GM19397 (cell line): Measurements from ENCODE around the gene GAGE12G.
"Not testable (repeated sequence)": the region's sequence is repeated elsewhere in the genome, so short reads cannot be mapped to it uniquely, and the experiment has no call there.

Experiments
- ATAC-seq: cut with Tn5 transposase; IDR thresholded peaks from one replicate; pipeline ENCODE4 v1.9.1; 2021; ENCODE audit warnings: mild to moderate bottlenecking, moderate library complexity; ENCODE audit not compliant: unreplicated experiment

Gene GAGE12G, protein sequence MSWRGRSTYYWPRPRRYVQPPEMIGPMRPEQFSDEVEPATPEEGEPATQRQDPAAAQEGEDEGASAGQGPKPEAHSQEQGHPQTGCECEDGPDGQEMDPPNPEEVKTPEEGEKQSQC

DNA sequence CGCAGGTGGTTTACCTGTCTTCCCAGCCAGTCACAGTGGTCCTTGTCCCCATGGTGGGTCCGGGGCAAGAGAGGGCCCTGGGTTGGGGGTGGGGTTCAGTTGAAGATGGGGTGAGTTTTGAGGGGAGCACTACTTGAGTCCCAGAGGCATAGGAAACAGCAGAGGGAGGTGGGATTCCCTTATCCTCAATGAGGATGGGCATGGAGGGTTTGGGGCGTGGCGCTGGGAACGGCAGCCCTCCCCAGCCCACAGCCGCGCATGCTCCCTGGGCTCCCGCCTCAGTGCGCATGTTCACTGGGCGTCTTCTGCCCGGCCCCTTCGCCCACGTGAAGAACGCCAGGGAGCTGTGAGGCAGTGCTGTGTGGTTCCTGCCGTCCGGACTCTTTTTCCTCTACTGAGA is at the start of gene GAGE12G:
GAGE12G (plus strand) TSS at position 301 of the 400 bp plus-strand sequence. CDS start 1,155 bp downstream, outside the sequence.
- not testable (repeated sequence) for ATAC-seq

DNA sequence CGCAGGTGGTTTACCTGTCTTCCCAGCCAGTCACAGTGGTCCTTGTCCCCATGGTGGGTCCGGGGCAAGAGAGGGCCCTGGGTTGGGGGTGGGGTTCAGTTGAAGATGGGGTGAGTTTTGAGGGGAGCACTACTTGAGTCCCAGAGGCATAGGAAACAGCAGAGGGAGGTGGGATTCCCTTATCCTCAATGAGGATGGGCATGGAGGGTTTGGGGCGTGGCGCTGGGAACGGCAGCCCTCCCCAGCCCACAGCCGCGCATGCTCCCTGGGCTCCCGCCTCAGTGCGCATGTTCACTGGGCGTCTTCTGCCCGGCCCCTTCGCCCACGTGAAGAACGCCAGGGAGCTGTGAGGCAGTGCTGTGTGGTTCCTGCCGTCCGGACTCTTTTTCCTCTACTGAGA is 38.3 kb upstream of the GAGE12G start, which contains the start of gene GAGE12C:
GAGE12C (plus strand) TSS at position 301 of the 400 bp plus-strand sequence. CDS start 1,155 bp downstream, outside the sequence.
- not testable (repeated sequence) for ATAC-seq

DNA sequence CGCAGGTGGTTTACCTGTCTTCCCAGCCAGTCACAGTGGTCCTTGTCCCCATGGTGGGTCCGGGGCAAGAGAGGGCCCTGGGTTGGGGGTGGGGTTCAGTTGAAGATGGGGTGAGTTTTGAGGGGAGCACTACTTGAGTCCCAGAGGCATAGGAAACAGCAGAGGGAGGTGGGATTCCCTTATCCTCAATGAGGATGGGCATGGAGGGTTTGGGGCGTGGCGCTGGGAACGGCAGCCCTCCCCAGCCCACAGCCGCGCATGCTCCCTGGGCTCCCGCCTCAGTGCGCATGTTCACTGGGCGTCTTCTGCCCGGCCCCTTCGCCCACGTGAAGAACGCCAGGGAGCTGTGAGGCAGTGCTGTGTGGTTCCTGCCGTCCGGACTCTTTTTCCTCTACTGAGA is 28.8 kb upstream of the GAGE12G start, which contains the start of gene GAGE12D:
GAGE12D (plus strand) TSS at position 301 of the 400 bp plus-strand sequence. CDS start 1,155 bp downstream, outside the sequence.
- not testable (repeated sequence) for ATAC-seq

DNA sequence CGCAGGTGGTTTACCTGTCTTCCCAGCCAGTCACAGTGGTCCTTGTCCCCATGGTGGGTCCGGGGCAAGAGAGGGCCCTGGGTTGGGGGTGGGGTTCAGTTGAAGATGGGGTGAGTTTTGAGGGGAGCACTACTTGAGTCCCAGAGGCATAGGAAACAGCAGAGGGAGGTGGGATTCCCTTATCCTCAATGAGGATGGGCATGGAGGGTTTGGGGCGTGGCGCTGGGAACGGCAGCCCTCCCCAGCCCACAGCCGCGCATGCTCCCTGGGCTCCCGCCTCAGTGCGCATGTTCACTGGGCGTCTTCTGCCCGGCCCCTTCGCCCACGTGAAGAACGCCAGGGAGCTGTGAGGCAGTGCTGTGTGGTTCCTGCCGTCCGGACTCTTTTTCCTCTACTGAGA is 19.2 kb upstream of the GAGE12G start, which contains the start of gene GAGE12E:
GAGE12E (plus strand) TSS at position 301 of the 400 bp plus-strand sequence. CDS start 1,155 bp downstream, outside the sequence.
- ATAC-seq, result not testable (repeated sequence)

DNA sequence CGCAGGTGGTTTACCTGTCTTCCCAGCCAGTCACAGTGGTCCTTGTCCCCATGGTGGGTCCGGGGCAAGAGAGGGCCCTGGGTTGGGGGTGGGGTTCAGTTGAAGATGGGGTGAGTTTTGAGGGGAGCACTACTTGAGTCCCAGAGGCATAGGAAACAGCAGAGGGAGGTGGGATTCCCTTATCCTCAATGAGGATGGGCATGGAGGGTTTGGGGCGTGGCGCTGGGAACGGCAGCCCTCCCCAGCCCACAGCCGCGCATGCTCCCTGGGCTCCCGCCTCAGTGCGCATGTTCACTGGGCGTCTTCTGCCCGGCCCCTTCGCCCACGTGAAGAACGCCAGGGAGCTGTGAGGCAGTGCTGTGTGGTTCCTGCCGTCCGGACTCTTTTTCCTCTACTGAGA is 9.7 kb upstream of the GAGE12G start, which contains the start of gene GAGE12F:
GAGE12F (plus strand) TSS at position 301 of the 400 bp plus-strand sequence. CDS start 1,155 bp downstream, outside the sequence.
- not testable (repeated sequence) for ATAC-seq

DNA sequence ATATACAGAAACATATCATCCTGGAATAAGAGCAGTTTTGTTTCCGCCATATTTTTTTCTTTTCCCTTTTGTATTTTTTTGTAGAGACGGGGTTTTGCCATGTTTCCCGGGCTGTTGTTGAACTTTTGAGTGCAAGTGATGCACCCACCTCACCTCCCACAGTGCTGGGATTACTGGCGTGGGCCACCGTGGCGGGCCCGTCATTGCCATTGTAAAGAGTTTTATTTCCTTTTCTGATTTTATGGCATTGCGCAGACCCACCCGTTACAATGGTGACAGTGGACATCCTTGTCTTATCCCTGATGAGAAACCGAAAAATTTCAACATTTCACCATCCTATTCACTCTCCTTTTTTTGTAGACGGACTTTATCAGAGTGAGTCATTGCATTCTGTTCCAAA is 1.5 kb upstream of the GAGE12G start:
- not testable (repeated sequence) for ATAC-seq

DNA sequence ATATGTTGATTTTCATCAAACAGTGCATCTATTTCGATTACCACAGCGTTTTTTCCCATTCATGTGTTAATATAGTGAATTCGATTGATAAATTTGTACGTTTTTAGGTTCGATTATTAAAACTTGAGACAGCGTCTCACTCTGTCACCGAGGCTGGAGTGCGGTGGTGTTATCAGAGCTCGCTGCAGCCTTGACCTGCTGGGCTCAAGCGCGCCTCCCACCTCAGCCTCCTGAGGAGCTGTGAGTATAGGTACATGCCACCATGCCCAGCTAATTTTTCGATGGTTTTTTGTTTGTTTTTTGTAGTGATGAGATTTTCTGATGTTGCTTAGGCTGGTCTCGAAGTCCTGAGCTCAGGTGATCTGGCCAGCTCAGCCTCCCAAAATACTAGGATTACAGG is 1.0 kb upstream of the GAGE12G start:
- not testable (repeated sequence) for ATAC-seq

DNA sequence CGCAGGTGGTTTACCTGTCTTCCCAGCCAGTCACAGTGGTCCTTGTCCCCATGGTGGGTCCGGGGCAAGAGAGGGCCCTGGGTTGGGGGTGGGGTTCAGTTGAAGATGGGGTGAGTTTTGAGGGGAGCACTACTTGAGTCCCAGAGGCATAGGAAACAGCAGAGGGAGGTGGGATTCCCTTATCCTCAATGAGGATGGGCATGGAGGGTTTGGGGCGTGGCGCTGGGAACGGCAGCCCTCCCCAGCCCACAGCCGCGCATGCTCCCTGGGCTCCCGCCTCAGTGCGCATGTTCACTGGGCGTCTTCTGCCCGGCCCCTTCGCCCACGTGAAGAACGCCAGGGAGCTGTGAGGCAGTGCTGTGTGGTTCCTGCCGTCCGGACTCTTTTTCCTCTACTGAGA is 9.4 kb downstream of the GAGE12G start, which contains the start of gene GAGE12H:
GAGE12H (plus strand) TSS at position 301 of the 400 bp plus-strand sequence. CDS start 1,155 bp downstream, outside the sequence.
- not testable (repeated sequence) for ATAC-seq

DNA sequence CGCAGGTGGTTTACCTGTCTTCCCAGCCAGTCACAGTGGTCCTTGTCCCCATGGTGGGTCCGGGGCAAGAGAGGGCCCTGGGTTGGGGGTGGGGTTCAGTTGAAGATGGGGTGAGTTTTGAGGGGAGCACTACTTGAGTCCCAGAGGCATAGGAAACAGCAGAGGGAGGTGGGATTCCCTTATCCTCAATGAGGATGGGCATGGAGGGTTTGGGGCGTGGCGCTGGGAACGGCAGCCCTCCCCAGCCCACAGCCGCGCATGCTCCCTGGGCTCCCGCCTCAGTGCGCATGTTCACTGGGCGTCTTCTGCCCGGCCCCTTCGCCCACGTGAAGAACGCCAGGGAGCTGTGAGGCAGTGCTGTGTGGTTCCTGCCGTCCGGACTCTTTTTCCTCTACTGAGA is 19.0 kb downstream of the GAGE12G start, which contains the start of gene GAGE2A:
GAGE2A (plus strand) TSS at position 301 of the 400 bp plus-strand sequence. CDS start 1,155 bp downstream, outside the sequence.
- ATAC-seq, result not testable (repeated sequence)

DNA sequence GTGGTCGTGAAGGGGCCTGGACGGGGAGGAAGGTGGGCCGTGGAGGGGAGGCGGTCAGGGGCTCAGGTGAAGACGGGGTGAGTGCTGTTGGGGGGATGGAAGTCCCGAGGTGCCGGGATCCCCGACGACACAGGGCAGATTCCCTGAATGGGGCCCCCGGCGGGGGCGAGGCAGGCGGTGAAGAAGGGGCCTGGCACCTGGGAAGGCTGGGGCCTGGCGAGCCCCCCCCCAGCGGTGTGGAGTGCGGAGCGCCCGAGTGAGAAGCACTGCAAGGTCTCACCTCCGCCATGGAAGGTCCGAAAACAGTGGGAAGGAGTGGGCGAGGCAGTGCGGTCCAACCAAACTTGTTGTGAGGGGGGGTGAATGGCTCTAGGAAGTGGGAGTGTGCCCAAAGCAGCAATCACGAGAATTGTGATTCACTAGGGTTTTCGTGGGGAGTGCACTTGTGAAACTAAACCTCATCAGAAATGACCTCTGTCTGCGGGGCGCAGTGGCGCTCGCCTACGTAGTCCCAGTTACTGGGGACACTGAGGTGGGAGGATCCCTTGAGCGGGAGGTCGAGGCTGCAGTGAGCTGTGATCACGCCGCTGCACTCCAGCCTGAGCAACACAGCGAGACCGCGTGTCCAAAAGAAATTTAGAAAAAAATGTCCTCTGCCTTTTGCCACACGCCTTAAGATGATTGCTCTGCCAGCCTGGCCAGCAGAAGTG is 19.7 kb downstream of the GAGE12G start:
- not testable (repeated sequence) for ATAC-seq

DNA sequence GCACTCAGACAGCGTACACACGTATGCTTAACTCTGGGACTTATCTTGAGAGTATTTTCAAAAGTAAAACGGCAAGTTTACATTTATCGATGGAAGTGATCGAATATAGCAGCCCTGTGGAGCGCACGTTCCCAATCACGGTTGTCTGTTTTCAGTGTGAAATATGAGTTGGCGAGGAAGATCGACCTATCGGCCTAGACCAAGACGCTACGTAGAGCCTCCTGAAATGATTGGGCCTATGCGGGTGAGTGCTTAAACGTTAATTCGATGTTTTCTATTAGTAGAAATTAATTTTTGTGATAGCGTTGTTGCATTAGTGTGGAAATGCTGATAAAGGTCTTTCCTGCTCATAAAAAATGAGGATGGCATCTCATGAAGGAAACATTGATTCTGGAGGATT is 20.3 kb downstream of the GAGE12G start:
- not testable (repeated sequence) for ATAC-seq

DNA sequence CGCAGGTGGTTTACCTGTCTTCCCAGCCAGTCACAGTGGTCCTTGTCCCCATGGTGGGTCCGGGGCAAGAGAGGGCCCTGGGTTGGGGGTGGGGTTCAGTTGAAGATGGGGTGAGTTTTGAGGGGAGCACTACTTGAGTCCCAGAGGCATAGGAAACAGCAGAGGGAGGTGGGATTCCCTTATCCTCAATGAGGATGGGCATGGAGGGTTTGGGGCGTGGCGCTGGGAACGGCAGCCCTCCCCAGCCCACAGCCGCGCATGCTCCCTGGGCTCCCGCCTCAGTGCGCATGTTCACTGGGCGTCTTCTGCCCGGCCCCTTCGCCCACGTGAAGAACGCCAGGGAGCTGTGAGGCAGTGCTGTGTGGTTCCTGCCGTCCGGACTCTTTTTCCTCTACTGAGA is 28.5 kb downstream of the GAGE12G start, which contains the start of gene GAGE1:
GAGE1 (plus strand) TSS at position 301 of the 400 bp plus-strand sequence. CDS start 1,155 bp downstream, outside the sequence.
- not testable (repeated sequence) for ATAC-seq

DNA sequence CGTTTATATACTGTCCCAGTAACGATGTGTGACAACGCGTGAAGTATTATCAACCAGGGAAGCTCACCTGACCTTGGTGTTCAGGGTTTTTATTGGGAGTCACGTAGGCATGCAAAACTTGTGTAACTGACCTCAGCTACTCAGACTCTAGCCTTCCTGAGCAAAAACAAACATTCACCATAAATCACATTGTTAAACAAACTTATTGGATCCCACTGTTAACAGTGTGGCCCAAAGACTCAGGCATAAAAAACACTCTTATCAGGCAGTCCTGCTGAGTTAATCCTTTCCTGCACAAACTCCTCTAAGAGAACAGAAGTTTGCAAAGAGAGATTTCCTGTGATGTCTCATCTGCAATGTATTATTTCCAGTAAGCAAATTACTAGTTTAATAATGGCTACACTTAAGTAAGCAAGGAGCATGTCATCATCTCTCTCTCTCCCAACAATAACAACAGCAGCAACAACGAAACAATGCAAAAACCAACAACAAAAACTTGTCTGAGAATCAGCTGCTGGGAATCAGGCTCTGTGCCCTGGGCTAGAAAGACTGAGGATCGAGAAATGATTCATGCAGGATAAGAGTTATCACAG is 40.6 kb downstream of the GAGE12G start:
- ATAC-seq, result no peak

DNA sequence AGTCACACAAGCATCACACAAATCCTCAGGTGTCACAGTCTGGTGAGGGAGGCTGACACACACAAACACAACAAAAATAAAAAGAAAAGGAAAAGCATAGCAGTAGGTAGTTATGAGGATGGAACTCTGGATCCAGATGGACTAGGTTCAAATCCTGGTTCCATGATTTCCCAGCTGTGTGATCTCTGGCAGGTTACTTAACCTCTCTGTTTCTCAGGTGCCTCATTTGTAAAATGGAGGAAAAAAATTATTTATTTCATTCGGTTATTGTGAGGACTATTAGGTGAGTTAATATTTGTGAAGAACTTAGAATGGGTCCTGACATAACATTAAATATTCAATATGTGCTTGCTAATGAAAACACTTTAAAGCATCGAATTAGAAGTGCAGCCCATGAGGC is 48.4 kb downstream of the GAGE12G start:
- no peak for ATAC-seq
